Stimulated activated CD4-positive, alpha-beta T cell treated with anti-CD3 and anti-CD28 coated beads, TNF-alpha, amount 100 ng/mL, for 24 hours (primary cell): Measurements from ENCODE around the gene MICAL3.
"Not testable (repeated sequence)": the region's sequence is repeated elsewhere in the genome, so short reads cannot be mapped to it uniquely, and the experiment has no call there.

Experiments
- DNase-seq, 3 experiments: peaks; one replicate each; pipeline ENCODE4 v3.0.0-alpha.2; 2020; ENCODE audit warnings: low read depth in 3 of 3

MICAL3 gene

GRCh38 chr22:18024276-18024939 lies at the start of gene MICAL3:
Gene MICAL3 (minus strand): TSS chr22:18024561. CDS start chr22:17906812, 117,749 bp downstream.
- peak; percentile 25 to 62 (median 32) for DNase-seq

- not testable (repeated sequence) for DNase-seq
Measured at GRCh38 chr22:18073927-18074326, 49.6 kb upstream of the MICAL3 start.

GRCh38 chr22:18073467-18073866 lies 49.1 kb upstream of the MICAL3 start:
- DNase-seq: no peak

GRCh38 chr22:18071968-18072310 lies 47.6 kb upstream of the MICAL3 start:
- no peak for DNase-seq

- DNase-seq: not testable (repeated sequence)
Measured at GRCh38 chr22:18071307-18071967, 47.1 kb upstream of the MICAL3 start.

- DNase-seq: no peak
Measured at GRCh38 chr22:18070556-18071306, 46.4 kb upstream of the MICAL3 start.

- no peak for DNase-seq
Measured at GRCh38 chr22:18070041-18070440, 45.7 kb upstream of the MICAL3 start.

- DNase-seq: no peak
Measured at GRCh38 chr22:18069041-18069440, 44.7 kb upstream of the MICAL3 start.

- DNase-seq: no peak
Measured at GRCh38 chr22:18068381-18068988, 44.1 kb upstream of the MICAL3 start.

GRCh38 chr22:18067548-18068341 lies 43.4 kb upstream of the MICAL3 start:
- no peak for DNase-seq

- DNase-seq: no peak
Measured at GRCh38 chr22:18067121-18067520, 42.8 kb upstream of the MICAL3 start.

GRCh38 chr22:18066181-18066859 lies 42.0 kb upstream of the MICAL3 start:
- no peak for DNase-seq

GRCh38 chr22:18065256-18065655 lies 40.9 kb upstream of the MICAL3 start:
- no peak for DNase-seq

- no peak for DNase-seq
Measured at GRCh38 chr22:18064636-18065035, 40.3 kb upstream of the MICAL3 start.

- DNase-seq: not testable (repeated sequence)
Measured at GRCh38 chr22:18063715-18064114, 39.4 kb upstream of the MICAL3 start.

- no peak for DNase-seq
Measured at GRCh38 chr22:18063306-18063705, 38.9 kb upstream of the MICAL3 start.

- DNase-seq: no peak
Measured at GRCh38 chr22:18062421-18062820, 38.1 kb upstream of the MICAL3 start.

GRCh38 chr22:18060646-18061620 lies 36.6 kb upstream of the MICAL3 start:
- DNase-seq: no peak

- no peak for DNase-seq
Measured at GRCh38 chr22:18059991-18060390, 35.6 kb upstream of the MICAL3 start.

GRCh38 chr22:18059473-18059872 lies 35.1 kb upstream of the MICAL3 start:
- no peak for DNase-seq
